Measurements from ENCODE around the gene DPH6.

The DPH6 gene

DNA sequence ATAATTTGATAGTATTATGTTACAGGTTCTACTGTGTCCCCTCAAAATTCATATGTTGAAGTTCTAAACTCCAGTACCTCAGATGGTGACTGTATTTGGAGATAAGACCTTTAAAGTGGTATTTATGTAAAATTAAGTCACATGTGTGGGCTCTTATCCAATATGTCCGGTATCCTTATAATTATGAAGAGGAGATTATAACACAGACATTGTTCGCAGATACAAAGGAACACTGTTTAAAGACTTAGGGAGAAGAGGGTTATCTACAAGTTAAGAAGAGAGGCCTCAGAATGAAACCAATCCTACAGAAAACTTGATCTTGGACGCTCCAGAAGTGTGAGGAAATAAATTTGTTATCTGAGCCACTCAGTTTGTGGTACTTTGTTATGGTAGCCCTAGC is 50.9 kb downstream of the DPH6 start:
- H3K4me3 ChIP-seq (ENCODE audit: low read depth, low read length), result no peak overlapping the region
- TF ChIP-seq, protein P1, sequence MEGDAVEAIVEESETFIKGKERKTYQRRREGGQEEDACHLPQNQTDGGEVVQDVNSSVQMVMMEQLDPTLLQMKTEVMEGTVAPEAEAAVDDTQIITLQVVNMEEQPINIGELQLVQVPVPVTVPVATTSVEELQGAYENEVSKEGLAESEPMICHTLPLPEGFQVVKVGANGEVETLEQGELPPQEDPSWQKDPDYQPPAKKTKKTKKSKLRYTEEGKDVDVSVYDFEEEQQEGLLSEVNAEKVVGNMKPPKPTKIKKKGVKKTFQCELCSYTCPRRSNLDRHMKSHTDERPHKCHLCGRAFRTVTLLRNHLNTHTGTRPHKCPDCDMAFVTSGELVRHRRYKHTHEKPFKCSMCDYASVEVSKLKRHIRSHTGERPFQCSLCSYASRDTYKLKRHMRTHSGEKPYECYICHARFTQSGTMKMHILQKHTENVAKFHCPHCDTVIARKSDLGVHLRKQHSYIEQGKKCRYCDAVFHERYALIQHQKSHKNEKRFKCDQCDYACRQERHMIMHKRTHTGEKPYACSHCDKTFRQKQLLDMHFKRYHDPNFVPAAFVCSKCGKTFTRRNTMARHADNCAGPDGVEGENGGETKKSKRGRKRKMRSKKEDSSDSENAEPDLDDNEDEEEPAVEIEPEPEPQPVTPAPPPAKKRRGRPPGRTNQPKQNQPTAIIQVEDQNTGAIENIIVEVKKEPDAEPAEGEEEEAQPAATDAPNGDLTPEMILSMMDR (IDR thresholded peaks at IDR 0.05; ENCODE audit: low read depth, low read length, missing control alignments), result no peak
- DNase-seq (ENCODE audit: low read depth), result no peak
- in situ Hi-C loops (cut with HindIII; ENCODE audit: low sequenced_read_pairs), result no loop called here

DNA sequence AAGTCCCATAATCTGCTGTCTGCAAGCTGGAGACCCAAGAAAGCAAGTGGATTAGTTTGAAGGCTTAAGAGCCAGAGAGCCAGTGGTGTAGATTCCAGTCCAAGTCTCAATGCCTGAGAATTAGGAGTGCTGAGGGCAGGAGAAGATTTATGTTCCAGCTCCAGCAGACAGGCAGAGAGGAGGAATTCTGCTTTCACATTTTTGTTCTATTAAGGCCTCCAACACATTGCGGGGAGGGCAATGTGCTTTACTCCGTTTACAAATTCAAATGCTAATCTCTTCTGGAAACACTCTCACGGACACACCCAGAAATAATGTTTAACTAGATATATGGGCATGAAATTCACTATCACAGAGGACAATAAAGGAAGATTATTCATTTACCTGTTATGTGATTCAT is 54.0 kb downstream of the DPH6 start:
- TF ChIP-seq, protein P1 (IDR thresholded peaks at IDR 0.05; ENCODE audit: low read depth, low read length, missing control alignments), result no peak
- H3K4me3 ChIP-seq (ENCODE audit: low read depth, low read length), result no peak overlapping the region
- DNase-seq (ENCODE audit: low read depth), result no peak
- in situ Hi-C loops (cut with HindIII; ENCODE audit: low sequenced_read_pairs), result no loop called here

DNA sequence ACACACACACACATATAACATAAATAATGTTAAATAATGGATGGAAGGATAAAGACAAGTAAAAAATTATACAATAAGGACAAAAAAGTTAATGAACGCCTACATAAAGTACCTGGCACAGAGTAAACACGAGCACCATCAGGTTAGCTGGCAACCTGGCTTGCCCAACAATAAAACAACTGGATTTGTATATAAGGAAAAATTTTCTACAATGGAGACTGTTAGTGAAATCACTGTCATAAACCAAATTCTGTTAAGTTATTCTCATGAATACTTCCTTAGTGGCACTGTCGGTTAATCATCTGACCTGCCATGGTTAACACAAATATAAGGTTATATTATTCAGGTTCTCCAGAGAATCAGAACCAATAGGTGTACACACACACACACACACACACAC is 54.8 kb downstream of the DPH6 start:
- in situ Hi-C loops (cut with HindIII; ENCODE audit: low sequenced_read_pairs), result no loop called here
- TF ChIP-seq, protein P1 (IDR thresholded peaks at IDR 0.05; ENCODE audit: low read depth, low read length, missing control alignments), result no peak
- no peak for DNase-seq (ENCODE audit: low read depth)
- H3K4me3 ChIP-seq (ENCODE audit: low read depth, low read length), result no peak overlapping the region

DNA sequence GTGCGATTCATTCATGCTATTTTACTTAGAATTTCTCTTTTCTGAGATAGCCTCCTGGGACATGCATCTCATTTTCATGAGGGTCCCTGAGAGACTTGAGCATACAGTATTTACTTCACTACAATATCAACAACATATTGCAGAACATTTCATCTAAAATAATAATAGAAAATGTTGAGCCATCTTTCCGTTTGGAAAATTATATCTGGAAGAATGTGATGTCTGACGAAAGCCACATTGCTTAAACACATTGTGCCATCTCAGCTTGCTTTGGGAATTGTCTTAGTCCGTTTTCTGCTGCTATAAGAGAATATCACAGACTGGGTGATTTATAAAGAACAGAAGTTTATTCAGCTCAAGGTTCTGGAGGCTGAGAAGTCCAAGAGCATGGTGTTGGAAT is 55.5 kb downstream of the DPH6 start:
- in situ Hi-C loops (cut with HindIII; ENCODE audit: low sequenced_read_pairs), result no loop called here
- no peak for DNase-seq (ENCODE audit: low read depth)
- TF ChIP-seq, protein P1 (IDR thresholded peaks at IDR 0.05; ENCODE audit: low read depth, low read length, missing control alignments), result no peak
- no peak overlapping the region for H3K4me3 ChIP-seq (ENCODE audit: low read depth, low read length)

DNA sequence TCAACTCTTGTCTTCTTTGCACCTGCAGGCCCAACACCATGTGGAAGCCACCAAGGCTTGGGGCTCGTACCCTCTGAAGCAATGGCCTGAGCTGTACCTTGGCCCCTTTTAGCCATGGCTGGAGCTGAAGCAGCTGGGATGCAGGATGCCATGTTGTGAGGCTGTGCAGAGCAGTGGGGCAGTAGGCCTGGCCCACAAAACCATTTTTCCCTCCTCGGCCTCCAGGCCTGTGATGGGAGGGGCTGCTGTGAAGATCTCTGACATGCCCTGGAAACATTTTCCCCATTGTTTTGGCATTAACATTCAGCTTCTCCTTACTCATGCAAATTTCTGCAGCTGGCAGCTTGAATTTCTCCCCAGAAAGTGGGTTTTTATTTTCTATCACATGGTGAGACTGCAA is 58.5 kb downstream of the DPH6 start:
- TF ChIP-seq, protein P1 (IDR thresholded peaks at IDR 0.05; ENCODE audit: low read depth, low read length, missing control alignments), result no peak
- in situ Hi-C loops (cut with HindIII; ENCODE audit: low sequenced_read_pairs), result no loop called here
- H3K4me3 ChIP-seq (ENCODE audit: low read depth, low read length), result no peak overlapping the region
- no peak for DNase-seq (ENCODE audit: low read depth)

DNA sequence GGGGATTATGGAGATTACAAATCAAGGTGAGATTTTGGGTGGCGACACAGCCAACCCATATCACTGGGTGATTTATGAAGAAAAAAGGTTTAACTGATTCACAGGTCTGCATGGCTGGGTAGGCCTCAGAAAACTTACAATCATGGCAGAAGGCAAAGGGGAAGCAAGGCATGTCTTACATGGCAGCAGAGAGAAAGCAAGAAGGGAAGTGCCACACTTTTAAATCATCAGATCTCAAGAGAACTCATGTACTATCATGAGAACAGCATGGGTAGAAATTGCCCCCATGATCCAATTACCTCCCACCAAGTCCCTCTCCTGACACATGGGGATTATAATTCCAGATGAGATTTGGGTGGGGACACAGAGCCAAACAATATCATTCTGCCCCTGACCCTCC is 59.7 kb downstream of the DPH6 start:
- in situ Hi-C loops (cut with HindIII; ENCODE audit: low sequenced_read_pairs), result no loop called here
- TF ChIP-seq, protein P1 (IDR thresholded peaks at IDR 0.05; ENCODE audit: low read depth, low read length, missing control alignments), result no peak
- H3K4me3 ChIP-seq (ENCODE audit: low read depth, low read length), result no peak overlapping the region
- no peak for DNase-seq (ENCODE audit: low read depth)

DNA sequence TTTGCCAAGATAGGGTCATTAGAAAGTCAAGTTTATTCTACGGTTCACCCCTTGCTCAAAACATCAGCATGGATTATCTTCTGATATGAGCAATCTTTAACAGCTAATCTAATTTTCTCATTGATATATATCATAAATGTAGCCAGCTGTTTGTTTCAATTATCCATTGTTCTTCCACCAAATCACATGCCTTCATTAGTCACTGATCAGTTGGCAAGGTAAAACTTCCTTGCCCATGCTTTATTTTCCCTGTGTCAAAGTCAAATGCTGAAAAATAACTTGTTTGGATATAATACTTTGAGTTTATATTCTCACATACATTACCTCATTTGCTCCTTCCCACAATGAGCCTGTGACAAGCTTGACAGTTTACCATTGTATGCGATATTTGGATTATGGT is 60.6 kb downstream of the DPH6 start:
- TF ChIP-seq, protein P1 (IDR thresholded peaks at IDR 0.05; ENCODE audit: low read depth, low read length, missing control alignments), result no peak
- in situ Hi-C loops (cut with HindIII; ENCODE audit: low sequenced_read_pairs), result no loop called here
- DNase-seq (ENCODE audit: low read depth), result no peak
- no peak overlapping the region for H3K4me3 ChIP-seq (ENCODE audit: low read depth, low read length)
